Endodermal cell (in vitro differentiated cells): ENCODE data around the gene UNK. TPM values are rescaled to one million over a fixed set of nuclear protein-coding genes. Genes with fewer than 3 reads are reported as not detected.
A peak's percentile ranks its signal among the peaks of the same experiment; 100 is the strongest.

Source experiments
- DNase-seq: peaks from one replicate; pipeline ENCODE4 v3.0.0-alpha.2; 2017
- H3K27ac ChIP-seq: 2 replicates; pipeline ENCODE4 v1.5.1; 2013; ENCODE audit warnings: mild to moderate bottlenecking, low read depth, low read length, moderate library complexity
- H3K27me3 ChIP-seq: 2 replicates; pipeline ENCODE4 v1.6.1; 2013; ENCODE audit warnings: mild to moderate bottlenecking, low read length, moderate library complexity; ENCODE audit not compliant: insufficient read depth, control insufficient read depth, poor library complexity, severe bottlenecking
- H3K36me3 ChIP-seq: 2 replicates; pipeline ENCODE4 v1.7.0; 2013; ENCODE audit warnings: mild to moderate bottlenecking, low read length, moderate library complexity; ENCODE audit not compliant: control insufficient read depth, insufficient read depth
- H3K4me1 ChIP-seq: one replicate; pipeline ENCODE4 v1.7.0; 2013; ENCODE audit warnings: low read length; ENCODE audit not compliant: control insufficient read depth, insufficient read depth
- H3K4me3 ChIP-seq: 2 replicates; pipeline ENCODE4 v1.5.1; 2013; ENCODE audit warnings: mild to moderate bottlenecking, low read length, moderate library complexity
- H3K9ac ChIP-seq: 2 replicates; pipeline ENCODE4 v1.6.1; 2013; ENCODE audit warnings: mild to moderate bottlenecking, low read length, moderate library complexity; ENCODE audit not compliant: poor library complexity, severe bottlenecking; ENCODE audit errors: extremely low read depth
- H3K9me3 ChIP-seq: 2 replicates; pipeline ENCODE4 v1.6.1; 2013; ENCODE audit warnings: mild to moderate bottlenecking, low read length, moderate library complexity; ENCODE audit not compliant: control insufficient read depth
- H3K27ac Mint-ChIP-seq: 2 replicates; pipeline ENCODE4 v1.8.0; 2020; ENCODE audit warnings: mixed read lengths
- H3K27me3 Mint-ChIP-seq: 2 replicates; pipeline ENCODE4 v1.8.0; 2021; ENCODE audit warnings: mild to moderate bottlenecking, mixed read lengths; ENCODE audit not compliant: insufficient read depth
- H3K36me3 Mint-ChIP-seq: 2 replicates; pipeline ENCODE4 v1.8.0; 2020; ENCODE audit warnings: low read depth, mixed read lengths
- H3K4me1 Mint-ChIP-seq: 2 replicates; pipeline ENCODE4 v1.8.0; 2020; ENCODE audit warnings: mixed read lengths
- H3K4me3 Mint-ChIP-seq: 2 replicates; pipeline ENCODE4 v1.8.0; 2020; ENCODE audit warnings: mild to moderate bottlenecking, moderate library complexity, mixed read lengths
- H3K9me3 Mint-ChIP-seq: 2 replicates; pipeline ENCODE4 v1.8.0; 2020; ENCODE audit warnings: mild to moderate bottlenecking, mixed read lengths
- WGBS, 2 experiments: methylation state at CpG; one replicate each; pipeline versions ENCODE4 v1.1.5 to v1.1.7; 2013; ENCODE audit warnings: missing lambda C conversion rate in 2 of 2, mixed read lengths in 1 of 2; ENCODE audit not compliant: insufficient coverage in 1 of 2, insufficient read length in 1 of 2; 5-methylcytosine and 5-hydroxymethylcytosine counted together
- total RNA-seq, 2 donors: library from RNA; stranded (reverse); fragmentation: NEBNext Ultra II Directional in 1 of 2; extraction: Animal tissue kit (Norgen Biotek cat#: 25700) in 1 of 2; gene quantifications; 2 replicates in 1 of 2; 3 replicates in 1 of 2; pipeline ENCODE4 v1.2.1, GENCODE V29; 2021
- TF ChIP-seq, protein P1 (sequence below): fragments of 200-600 bp; sonication (generic); conservative IDR thresholded peaks from 2 replicates; pipeline ENCODE4 v1.5.0; 2021; ENCODE audit warnings: antibody characterized with exemption, mild to moderate bottlenecking

Gene UNK
- total RNA-seq, 2 donors from 2014 or later, result 38.0 to 39.0 TPM

DNA sequence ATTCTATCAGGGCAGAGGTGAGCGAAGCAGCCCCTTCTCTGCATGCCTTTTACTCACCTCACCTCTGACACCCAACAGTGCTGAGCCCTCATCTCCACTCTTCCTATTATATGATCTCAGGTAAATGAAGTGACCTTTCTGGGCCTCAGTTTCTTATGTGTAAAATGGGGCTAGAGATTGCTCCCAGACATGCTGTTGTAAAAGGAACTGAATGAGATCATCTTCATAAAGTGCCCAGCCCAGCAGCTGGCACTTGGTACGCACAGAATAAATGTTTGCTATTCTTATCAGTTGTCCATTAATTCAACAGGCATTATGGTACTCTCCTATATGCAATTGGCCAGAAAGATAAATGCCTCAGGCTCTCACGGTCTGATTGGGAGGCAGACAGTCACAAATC lies 15.1 kb upstream of the UNK start:
- Histone ChIP-seq H3K9me3 (no peaks in the 10 kb centered on the region), H3K4me3 (no peak overlapping the region), H3K27ac (no peak overlapping the region), H3K36me3 (no peaks in the 10 kb centered on the region), H3K4me1 (no peaks in the 10 kb centered on the region), H3K27me3 (no peaks in the 10 kb centered on the region), H3K9ac (no peak overlapping the region)
- Mint-ChIP-seq H3K4me1 (peaks cover 6% of the 10 kb centered on the region), H3K4me3 (no peak overlapping the region), H3K9me3 (no peaks in the 10 kb centered on the region), H3K27me3 (no peaks in the 10 kb centered on the region), H3K36me3 (no peaks in the 10 kb centered on the region), H3K27ac (no peak overlapping the region)
- 73 to 93% methylated on average over 2 to 3 of the region's 3 CpGs for WGBS, 2 experiments
- DNase-seq, result no peak
- TF ChIP-seq, protein P1, sequence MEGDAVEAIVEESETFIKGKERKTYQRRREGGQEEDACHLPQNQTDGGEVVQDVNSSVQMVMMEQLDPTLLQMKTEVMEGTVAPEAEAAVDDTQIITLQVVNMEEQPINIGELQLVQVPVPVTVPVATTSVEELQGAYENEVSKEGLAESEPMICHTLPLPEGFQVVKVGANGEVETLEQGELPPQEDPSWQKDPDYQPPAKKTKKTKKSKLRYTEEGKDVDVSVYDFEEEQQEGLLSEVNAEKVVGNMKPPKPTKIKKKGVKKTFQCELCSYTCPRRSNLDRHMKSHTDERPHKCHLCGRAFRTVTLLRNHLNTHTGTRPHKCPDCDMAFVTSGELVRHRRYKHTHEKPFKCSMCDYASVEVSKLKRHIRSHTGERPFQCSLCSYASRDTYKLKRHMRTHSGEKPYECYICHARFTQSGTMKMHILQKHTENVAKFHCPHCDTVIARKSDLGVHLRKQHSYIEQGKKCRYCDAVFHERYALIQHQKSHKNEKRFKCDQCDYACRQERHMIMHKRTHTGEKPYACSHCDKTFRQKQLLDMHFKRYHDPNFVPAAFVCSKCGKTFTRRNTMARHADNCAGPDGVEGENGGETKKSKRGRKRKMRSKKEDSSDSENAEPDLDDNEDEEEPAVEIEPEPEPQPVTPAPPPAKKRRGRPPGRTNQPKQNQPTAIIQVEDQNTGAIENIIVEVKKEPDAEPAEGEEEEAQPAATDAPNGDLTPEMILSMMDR, result no peak

DNA sequence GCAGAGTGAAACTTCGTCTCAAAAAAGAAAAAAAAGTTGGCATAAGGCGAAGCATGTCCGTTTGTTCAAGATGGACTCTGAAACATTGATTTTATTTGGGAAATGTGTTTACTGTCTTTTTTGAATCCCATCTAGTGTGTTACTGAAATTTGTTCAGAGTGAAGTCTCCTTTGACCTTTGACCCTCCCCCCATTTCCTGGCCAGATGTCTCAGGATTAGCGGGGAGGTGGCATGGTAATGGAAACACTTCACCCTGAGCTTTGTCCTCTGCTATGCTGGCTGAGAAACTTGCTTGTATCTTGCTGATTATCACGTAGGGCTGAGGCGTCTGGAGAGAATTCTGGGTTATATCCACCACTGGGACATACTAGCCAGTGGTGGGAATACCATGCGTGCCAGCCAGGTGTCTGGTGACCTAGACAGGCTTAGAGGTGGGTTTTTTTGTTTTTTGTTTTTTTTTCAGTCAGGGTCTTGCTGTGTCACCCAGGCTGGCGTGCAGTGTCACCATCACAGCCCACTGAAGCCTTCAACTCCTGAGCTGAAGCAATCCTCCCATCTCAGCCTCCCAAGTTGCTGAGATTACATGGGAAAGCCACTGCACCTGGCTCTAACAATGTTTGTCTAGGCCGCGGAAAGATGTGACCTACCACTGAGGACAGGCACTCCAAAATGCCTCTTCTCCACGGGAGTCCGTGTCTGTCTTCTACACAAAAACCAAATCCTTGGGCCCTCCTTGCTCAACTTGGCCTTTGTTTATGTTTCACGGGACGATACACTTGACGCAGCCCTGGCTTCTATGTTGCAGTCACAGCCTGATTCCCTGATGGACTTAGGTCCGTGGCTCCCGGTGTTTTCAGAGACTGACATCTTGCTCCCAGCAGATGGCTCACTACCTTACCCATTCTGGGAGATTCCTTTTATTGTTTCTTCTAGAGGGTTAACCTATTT lies 13.0 kb upstream of the UNK start:
- 88 to 89% methylated on average over 15 to 17 of the region's 17 CpGs for WGBS, 2 experiments
- Mint-ChIP-seq H3K36me3 (peaks cover under 1% of the 10 kb centered on the region), H3K27me3 (no peaks in the 10 kb centered on the region), H3K4me1 (peaks cover 8% of the 10 kb centered on the region), H3K9me3 (no peaks in the 10 kb centered on the region), H3K27ac (peak overlapping the region; percentile 40), H3K4me3 (no peak overlapping the region)
- H3K4me3 ChIP-seq, result no peak overlapping the region
- TF ChIP-seq, protein P1, result no peak
- H3K36me3 ChIP-seq, result peaks cover 6% of the 10 kb centered on the region
- no peak for DNase-seq
- no peaks in the 10 kb centered on the region for H3K27me3 ChIP-seq
- no peaks in the 10 kb centered on the region for H3K9me3 ChIP-seq
- no peaks in the 10 kb centered on the region for H3K4me1 ChIP-seq
- H3K27ac ChIP-seq, result no peak overlapping the region
- peak overlapping the region; percentile 8 for H3K9ac ChIP-seq

DNA sequence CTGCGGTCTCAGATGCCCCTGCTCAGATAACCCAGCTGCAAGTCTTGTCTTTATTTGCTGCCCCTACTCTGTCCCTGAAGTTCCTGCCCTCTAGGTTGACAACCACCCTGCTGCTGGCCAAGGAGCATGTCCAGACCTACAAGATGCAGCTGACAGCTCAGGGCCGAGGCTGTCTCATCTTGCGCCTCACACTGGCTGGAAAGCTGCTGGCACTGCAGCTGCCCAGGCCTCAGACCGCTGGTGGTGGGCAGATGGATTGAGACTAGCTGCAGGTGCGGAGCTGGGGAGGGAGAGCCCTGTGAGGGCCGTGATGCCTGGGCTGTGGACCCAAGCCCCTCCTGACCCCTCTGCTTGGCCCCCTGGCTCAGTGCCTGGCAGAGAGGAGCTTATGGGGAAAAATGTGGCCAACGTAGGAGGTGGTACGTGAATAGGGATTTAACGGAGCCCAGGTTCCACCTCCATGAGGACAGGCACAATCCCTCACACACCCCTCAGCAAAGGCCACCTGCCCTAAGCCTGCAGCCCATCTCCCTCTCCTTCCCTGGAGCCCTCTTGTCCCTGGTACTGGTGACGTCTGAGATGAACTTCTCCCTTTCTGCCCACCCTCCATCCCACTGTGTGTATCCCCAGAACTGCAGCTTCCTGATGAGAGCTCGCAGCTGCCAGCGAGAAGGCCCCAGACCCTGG lies 11.3 kb upstream of the UNK start:
- Histone ChIP-seq H3K4me3 (no peak overlapping the region), H3K27me3 (no peaks in the 10 kb centered on the region), H3K4me1 (no peaks in the 10 kb centered on the region), H3K27ac (no peak overlapping the region), H3K36me3 (peaks cover 22% of the 10 kb centered on the region), H3K9me3 (no peaks in the 10 kb centered on the region), H3K9ac (no peak overlapping the region)
- DNase-seq, result no peak
- peaks cover 21% of the 10 kb centered on the region for H3K4me1 Mint-ChIP-seq
- H3K9me3 Mint-ChIP-seq, result no peaks in the 10 kb centered on the region
- H3K36me3 Mint-ChIP-seq, result peaks cover 16% of the 10 kb centered on the region
- H3K27ac Mint-ChIP-seq, result no peak overlapping the region
- H3K27me3 Mint-ChIP-seq, result no peaks in the 10 kb centered on the region
- H3K4me3 Mint-ChIP-seq, result no peak overlapping the region
- 84 to 94% methylated on average over 6 to 11 of the region's 12 CpGs for WGBS, 2 experiments
- TF ChIP-seq, protein P1, result no peak
